HG03045 (cell line): ENCODE data around the gene CRACR2B.

ENCODE experiments used
- ATAC-seq: cut with Tn5 transposase; IDR thresholded peaks from one replicate; pipeline ENCODE4 v1.9.1; 2021; ENCODE audit warnings: mild to moderate bottlenecking, moderate library complexity; ENCODE audit not compliant: unreplicated experiment

The CRACR2B gene

GRCh38 chr11:850775-851763, 23.4 kb downstream of the CRACR2B start:
- ATAC-seq = no peak

GRCh38 chr11:852762-853161, 25.0 kb downstream of the CRACR2B start:
- no peak for ATAC-seq

- ATAC-seq = no peak
Observed at GRCh38 chr11:853682-854448, 26.1 kb downstream of the CRACR2B start.

- ATAC-seq = no peak
Observed at GRCh38 chr11:854601-855329, 27.0 kb downstream of the CRACR2B start.

GRCh38 chr11:855330-855674, 27.6 kb downstream of the CRACR2B start:
- ATAC-seq = no peak

- no peak for ATAC-seq
Observed at GRCh38 chr11:855796-856195, 28.1 kb downstream of the CRACR2B start.

- ATAC-seq = no peak
Observed at GRCh38 chr11:856397-856796, 28.7 kb downstream of the CRACR2B start.

GRCh38 chr11:858053-858761, 30.5 kb downstream of the CRACR2B start:
- ATAC-seq = no peak

GRCh38 chr11:858762-859339, 31.1 kb downstream of the CRACR2B start:
- no peak for ATAC-seq

- no peak for ATAC-seq
Observed at GRCh38 chr11:859394-860131, 31.8 kb downstream of the CRACR2B start.

- no peak for ATAC-seq
Observed at GRCh38 chr11:860234-861104, 32.8 kb downstream of the CRACR2B start.

- ATAC-seq = no peak
Observed at GRCh38 chr11:861105-861479, 33.4 kb downstream of the CRACR2B start.

GRCh38 chr11:862081-862661, 34.5 kb downstream of the CRACR2B start:
- no peak for ATAC-seq

GRCh38 chr11:862696-863022, 34.9 kb downstream of the CRACR2B start:
- no peak for ATAC-seq

GRCh38 chr11:863023-863909, 35.5 kb downstream of the CRACR2B start:
- no peak for ATAC-seq

GRCh38 chr11:863910-864827, 36.5 kb downstream of the CRACR2B start:
- ATAC-seq = no peak
